GM18499 (cell line): Measurements from ENCODE around the gene NOC4L.
"Not testable (repeated sequence)": the region's sequence is repeated elsewhere in the genome, so short reads cannot be mapped to it uniquely, and the experiment has no call there.

ENCODE experiments used
- ATAC-seq: cut with Tn5 transposase; IDR thresholded peaks from one replicate; pipeline ENCODE4 v1.9.1; 2021; ENCODE audit warnings: moderate number of reproducible peaks; ENCODE audit not compliant: insufficient read depth, unreplicated experiment

NOC4L gene

GRCh38 chr12:132141976-132142678 lies 2.1 kb upstream of the NOC4L start:
- ATAC-seq: no peak

DNA sequence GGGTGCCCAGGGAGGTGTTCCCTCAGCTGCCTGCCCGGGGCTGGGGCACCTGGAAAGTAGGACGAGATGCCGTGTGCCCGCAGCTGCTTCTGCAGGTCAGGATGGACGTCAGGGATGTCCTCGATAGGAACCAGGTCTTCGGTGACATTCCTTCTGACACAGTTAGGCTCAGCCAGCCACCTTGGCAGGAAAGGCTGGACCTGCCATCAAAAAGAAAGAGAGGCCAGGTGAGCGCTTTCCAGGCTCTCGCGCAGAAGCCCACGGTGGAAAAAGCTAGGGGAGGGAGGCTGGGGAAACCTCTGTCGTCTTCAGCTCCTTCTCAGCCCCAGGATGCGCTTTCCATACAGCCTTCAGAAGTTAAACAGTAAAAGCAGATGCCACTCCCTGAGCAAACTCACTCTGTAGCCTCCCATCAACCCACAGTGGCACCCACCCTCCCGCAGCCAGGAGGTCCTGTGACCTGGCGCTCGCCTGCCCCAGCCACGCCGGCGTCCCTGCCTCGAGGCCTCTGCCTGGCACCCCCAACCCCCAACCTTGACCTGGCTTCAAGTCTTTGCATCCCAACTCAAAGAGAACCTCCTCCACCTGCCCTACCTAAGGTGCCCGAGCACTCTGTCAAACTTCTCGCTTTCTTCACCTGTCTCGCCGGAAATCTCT lies 1.4 kb upstream of the NOC4L start:
- no peak for ATAC-seq

DNA sequence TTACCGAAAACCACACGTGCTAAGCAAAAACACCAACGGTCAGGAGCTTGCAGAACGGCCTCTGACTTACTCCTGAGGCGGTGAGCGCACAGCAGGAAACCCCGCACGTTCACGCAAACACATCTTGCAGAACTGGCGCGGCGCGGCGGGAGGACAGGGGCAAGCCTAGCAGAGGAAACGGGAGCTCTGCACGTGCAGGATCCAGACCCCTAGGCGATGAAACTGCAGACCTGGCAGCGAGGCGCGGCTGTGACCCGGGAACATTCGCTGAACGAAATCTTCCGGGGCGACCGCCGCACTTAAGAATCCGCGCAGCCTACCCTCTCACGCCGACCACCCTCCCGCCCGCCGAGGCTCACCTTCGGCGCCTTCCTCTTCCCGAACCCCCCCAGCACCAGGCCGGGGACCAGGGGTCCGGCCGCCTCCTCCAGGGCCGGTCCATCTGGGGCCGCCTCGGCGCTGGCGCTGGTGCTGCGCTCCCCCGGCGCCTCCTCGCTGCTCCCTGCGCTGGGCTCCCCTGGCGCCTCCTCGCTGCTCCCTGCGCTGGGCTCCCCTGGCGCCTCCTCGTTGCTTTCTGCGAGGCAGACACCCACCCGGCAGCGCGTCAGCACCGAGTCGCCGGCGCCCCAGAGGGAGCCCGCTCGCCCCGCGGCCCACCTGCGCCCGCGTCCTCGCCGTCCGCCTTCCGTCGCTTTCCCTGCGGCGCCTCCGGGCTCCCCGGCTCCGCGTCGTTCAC lies 753 bp upstream of the NOC4L start:
- no peak for ATAC-seq

- no peak for ATAC-seq
Measured at GRCh38 chr12:132144810-132145168, 532 bp downstream of the NOC4L start.

- no peak for ATAC-seq
Measured at GRCh38 chr12:132145334-132145733, 1.1 kb downstream of the NOC4L start.

DNA sequence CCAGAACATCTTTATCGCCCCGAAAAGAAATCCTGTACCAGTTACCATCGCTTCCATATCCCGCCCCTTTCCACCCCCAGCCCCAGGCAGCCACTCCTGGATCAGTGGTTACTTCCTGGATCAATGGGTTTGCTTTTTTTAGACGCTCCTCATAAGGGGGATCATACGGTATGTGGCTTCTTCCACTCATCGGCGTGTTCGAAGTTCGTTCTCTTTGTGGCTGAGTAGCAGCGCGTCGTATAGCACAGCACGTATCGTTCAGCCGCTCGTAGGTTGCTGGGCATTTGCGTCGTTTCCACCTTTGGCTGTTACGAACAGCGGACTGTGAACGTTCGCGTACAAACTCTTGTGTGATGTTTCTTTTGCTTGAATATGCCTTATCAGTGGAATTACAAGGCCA lies 1.8 kb downstream of the NOC4L start:
- no peak for ATAC-seq

GRCh38 chr12:132146772-132147422 lies 2.6 kb downstream of the NOC4L start:
- ATAC-seq: no peak

DNA sequence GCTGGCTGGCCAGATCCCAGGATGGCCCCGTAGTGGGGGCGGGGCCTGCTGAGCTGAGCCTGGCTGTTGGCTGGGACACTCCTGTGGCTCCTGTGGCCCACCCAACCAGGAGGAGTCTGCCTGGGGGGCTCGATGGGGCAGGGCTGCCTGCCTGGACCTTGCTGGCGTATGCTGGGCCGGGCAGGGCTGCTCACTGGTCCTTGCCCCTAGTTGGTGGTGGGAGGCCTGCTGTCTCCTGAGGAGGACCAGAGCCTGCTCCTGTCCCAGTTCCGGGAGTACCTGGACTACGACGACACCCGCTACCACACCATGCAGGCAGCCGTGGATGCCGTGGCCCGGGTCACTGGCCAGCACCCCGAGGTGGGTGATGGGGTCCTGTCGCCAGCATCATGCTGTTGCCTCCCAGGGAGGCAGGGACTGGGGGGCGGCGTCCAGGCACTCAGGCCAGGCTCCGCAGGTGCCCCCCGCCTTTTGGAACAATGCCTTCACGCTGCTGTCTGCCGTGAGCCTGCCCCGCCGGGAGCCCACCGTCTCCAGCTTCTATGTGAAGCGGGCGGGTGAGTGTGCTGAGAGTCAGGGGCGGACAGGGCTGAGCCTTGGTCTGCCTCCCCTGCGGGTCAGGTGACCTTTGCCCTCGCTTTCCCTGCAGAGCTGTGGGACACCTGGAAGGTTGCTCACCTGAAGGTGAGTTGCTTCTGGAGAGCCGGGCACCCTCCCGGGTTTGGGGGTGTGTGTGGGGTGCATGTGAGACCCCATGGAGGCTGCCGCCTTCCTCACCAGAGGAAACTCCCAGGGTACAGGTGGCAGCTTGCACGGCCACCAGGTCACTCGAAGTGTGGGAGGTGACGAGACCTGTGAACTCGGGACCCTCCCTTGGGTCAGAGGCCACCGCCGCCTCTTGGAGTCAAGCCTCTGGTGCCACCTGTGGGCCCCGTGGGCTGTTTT lies 3.4 kb downstream of the NOC4L start:
- ATAC-seq: no peak

GRCh38 chr12:132148368-132149045 lies 4.2 kb downstream of the NOC4L start:
- ATAC-seq: no peak

GRCh38 chr12:132149526-132149925 lies 5.3 kb downstream of the NOC4L start:
- ATAC-seq: not testable (repeated sequence)

DNA sequence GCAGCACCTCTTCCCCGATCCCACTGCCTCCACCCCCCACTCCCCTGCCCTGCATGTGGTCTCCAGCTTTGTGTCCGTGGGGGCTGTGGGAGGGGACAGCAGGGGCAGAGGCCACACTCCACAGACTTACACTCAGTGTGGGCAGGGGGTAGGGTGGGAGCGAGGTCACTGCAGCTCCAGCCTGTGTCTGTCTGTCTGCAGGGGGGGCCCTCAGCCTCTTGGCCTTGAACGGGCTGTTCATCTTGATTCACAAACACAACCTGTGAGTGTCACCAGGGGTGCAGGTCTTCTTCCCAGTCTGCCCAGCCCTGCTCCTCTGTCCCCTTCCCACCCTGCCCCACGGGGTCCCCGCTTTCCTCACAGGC lies 6.5 kb downstream of the NOC4L start:
- ATAC-seq: no peak

- ATAC-seq: no peak
Measured at GRCh38 chr12:132151145-132151765, 7.0 kb downstream of the NOC4L start.

DNA sequence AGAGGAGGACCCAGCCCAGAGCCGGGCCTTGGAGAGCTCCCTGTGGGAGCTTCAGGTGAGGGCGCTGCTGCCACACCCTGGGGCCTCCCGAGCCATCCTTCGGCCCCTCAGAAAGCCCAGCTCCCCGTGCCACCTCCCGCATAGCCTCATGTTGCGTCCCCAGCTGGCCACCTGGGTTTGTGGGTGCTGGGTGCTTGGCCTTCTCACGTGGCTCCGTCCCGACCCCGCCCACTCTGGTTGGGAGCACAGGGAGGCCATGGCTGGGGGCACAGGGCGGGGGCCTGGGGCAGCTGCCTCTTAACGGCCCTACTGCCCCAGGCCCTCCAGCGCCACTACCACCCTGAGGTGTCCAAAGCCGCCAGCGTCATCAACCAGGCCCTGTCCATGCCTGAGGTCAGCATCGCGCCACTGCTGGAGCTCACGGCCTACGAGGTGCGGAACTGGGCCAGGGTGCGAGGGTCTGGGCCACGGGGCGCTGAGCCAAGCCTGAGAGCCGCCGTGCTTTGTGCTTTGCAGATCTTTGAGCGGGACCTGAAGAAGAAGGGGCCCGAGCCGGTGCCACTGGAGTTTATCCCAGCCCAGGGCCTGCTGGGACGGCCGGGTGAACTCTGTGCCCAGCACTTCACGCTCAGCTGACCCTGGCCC lies 7.6 kb downstream of the NOC4L start:
- ATAC-seq: no peak

GRCh38 chr12:132152411-132152821 lies 8.2 kb downstream of the NOC4L start:
- no peak for ATAC-seq

DNA sequence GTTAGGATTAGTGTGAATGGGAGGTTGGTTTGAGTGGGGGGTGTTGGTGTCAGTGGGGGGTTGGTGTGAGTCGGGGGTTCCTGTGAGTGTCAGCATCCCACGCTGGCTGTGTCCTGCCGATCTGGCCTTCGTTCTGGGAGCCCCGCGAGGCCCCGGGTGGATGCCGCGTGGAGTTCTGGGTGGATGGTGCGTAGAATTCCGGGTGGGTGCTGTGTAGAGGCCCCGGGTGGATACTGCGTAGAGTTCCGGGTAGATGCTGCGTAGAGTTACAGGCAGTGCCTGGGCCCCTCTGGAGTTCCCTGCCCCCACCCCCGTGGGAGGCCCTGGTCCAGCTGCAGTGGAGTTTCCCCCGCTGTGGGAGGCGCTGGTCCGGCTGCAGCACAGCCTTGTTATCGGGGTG lies 8.7 kb downstream of the NOC4L start:
- ATAC-seq: no peak

DNA sequence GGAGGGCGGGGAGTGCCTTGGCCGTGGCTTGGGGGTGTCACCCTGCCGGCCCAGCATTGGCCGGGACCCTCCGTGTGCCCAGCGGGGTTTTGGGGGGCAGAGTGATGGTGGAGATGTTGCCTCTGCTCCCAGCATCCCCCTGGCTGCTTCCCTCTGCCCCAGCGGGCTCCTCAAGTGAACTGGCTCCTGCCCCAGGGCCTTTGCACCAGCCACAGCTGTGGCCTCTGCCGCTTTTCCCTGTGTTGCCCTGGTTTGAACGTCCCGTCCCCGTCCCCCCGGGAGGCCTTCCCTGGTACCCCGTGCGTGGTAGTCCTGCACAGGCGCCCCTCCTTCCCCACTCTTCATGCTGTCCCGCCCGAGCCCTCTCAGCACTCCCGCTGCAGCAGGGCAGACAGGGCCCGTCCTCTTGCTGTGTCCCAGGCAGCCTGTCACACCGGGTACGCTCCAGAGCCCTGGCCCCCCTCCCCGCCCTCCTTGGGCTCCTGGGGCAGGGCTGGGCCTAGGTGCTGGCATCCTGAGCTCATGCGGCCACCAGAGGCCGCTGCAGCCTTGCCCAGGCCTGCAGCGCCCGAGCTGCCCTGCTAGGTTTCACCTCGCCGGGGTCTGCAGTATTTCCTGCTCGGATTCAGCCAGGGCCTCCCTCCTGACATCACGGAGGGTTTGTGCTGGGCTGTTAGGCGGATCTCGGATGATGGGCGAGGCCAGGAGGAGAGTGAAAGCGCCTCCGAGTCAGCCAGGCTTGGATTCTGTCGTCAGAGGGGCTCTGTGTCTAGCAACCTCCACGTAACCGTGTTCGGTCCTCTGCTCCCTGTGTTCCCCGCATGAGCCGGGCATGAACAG lies 9.5 kb downstream of the NOC4L start:
- ATAC-seq: no peak

- ATAC-seq: no peak
Measured at GRCh38 chr12:132154341-132154761, 10.1 kb downstream of the NOC4L start.
